SU-DHL-6 (cell line): Measurements from ENCODE around the gene INPP5A.

Source experiments
- H2AFZ ChIP-seq: fragments of 200-600 bp; sonication (generic); 2 replicates; pipeline ENCODE4 v1.6.1; 2014; ENCODE audit warnings: low read depth, mild to moderate bottlenecking, moderate library complexity, mixed read lengths, antibody characterized with exemption, low read length; ENCODE audit not compliant: severe bottlenecking
- H3F3A ChIP-seq: fragments of 200-600 bp; shearing (Covaris generic); 2 replicates; pipeline ENCODE4 v1.6.0; 2016; ENCODE audit warnings: antibody characterized with exemption, mild to moderate bottlenecking; ENCODE audit not compliant: insufficient read depth
- H3K27ac ChIP-seq: fragments of 200-600 bp; sonication (generic); 2 replicates; pipeline ENCODE4 v1.5.1; 2016; ENCODE audit warnings: low read depth, mild to moderate bottlenecking, low read length, moderate library complexity, mixed read lengths
- H3K27me3 ChIP-seq: fragments of 200-600 bp; sonication (generic), shearing (Covaris generic); 2 replicates; pipeline ENCODE4 v1.6.0; 2014; ENCODE audit warnings: mild to moderate bottlenecking, low read length
- H3K36me3 ChIP-seq: fragments of 200-600 bp; sonication (generic); 2 replicates; pipeline ENCODE4 v1.6.1; 2014; ENCODE audit warnings: mild to moderate bottlenecking, low read length, mixed read lengths
- H3K4me2 ChIP-seq: fragments of 300-600, 200-600 bp; shearing (Covaris generic), sonication (generic); 2 replicates; pipeline ENCODE4 v1.6.0; 2014; ENCODE audit warnings: low read length, low read depth, mild to moderate bottlenecking; ENCODE audit not compliant: poor library complexity, severe bottlenecking
- H3K4me3 ChIP-seq: fragments of 200-600 bp; sonication (generic); 2 replicates; pipeline ENCODE4 v1.5.1; 2014; ENCODE audit warnings: antibody characterized with exemption, low read length, mild to moderate bottlenecking, mixed read lengths; ENCODE audit not compliant: insufficient read depth, poor library complexity, severe bottlenecking
- H3K79me2 ChIP-seq: fragments of 200-600 bp; sonication (generic); 2 replicates; pipeline ENCODE4 v1.6.1; 2014; ENCODE audit warnings: mild to moderate bottlenecking, low read length, moderate library complexity; ENCODE audit not compliant: insufficient read depth
- H3K9ac ChIP-seq: fragments of 200-600 bp; sonication (generic); 2 replicates; pipeline ENCODE4 v1.7.0; 2014; ENCODE audit warnings: mild to moderate bottlenecking, low read length
- H3K9me2 ChIP-seq: fragments of 200-600 bp; sonication (generic); replicated peaks from 2 replicates; pipeline ENCODE4 v1.6.1; 2014; ENCODE audit warnings: low read length; ENCODE audit not compliant: insufficient read depth
- H3K9me3 ChIP-seq: fragments of 200-600 bp; sonication (generic); 2 replicates; pipeline ENCODE4 v1.6.1; 2014; ENCODE audit warnings: low read length, mixed read lengths; ENCODE audit not compliant: insufficient read depth
- H4K20me1 ChIP-seq: fragments of 200-600 bp; sonication (generic); 2 replicates; pipeline ENCODE4 v1.6.1; 2014; ENCODE audit warnings: low read depth, mild to moderate bottlenecking, antibody characterized with exemption, low read length, moderate library complexity, mixed read lengths
- CTCF ChIP-seq: fragments of 200-600 bp; sonication (generic); IDR thresholded peaks from one replicate; pipeline ENCODE4 v1.5.1; 2017; ENCODE audit warnings: antibody characterized with exemption, mild to moderate bottlenecking, low read length, moderate library complexity; ENCODE audit not compliant: insufficient read depth, poor library complexity, severe bottlenecking
- EZH2phosphoT487 ChIP-seq: fragments of 200-600 bp; sonication (generic), shearing (Covaris generic); conservative IDR thresholded peaks from 2 replicates; pipeline ENCODE4 v1.6.1; 2018; ENCODE audit warnings: mild to moderate bottlenecking, antibody characterized with exemption, low read length, moderate library complexity, mixed read lengths

The INPP5A gene

GRCh38 chr10:132519382-132520176 lies 18.0 kb upstream of the INPP5A start:
- no peak overlapping the region for H3K4me3 ChIP-seq
- no peaks in the 10 kb centered on the region for H3F3A ChIP-seq
- no peaks in the 10 kb centered on the region for H3K36me3 ChIP-seq
- H3K4me2 ChIP-seq = no peak overlapping the region
- TF ChIP-seq EZH2phosphoT487 = no peak
- TF ChIP-seq CTCF = no peak
- H3K9me2 ChIP-seq = no peaks in the 10 kb centered on the region
- no peaks in the 10 kb centered on the region for H3K9me3 ChIP-seq
- no peaks in the 10 kb centered on the region for H4K20me1 ChIP-seq
- no peak overlapping the region for H2AFZ ChIP-seq
- no peak overlapping the region for H3K9ac ChIP-seq
- no peaks in the 10 kb centered on the region for H3K79me2 ChIP-seq
- no peaks in the 10 kb centered on the region for H3K27me3 ChIP-seq
- H3K27ac ChIP-seq = no peak overlapping the region

GRCh38 chr10:132520177-132520811 lies 17.3 kb upstream of the INPP5A start:
- Histone ChIP-seq H3K27ac (no peak overlapping the region), H3K79me2 (no peaks in the 10 kb centered on the region), H3K36me3 (no peaks in the 10 kb centered on the region), H4K20me1 (no peaks in the 10 kb centered on the region), H3K9me2 (no peaks in the 10 kb centered on the region), H3K9ac (no peak overlapping the region), H3K4me3 (no peak overlapping the region), H3F3A (no peaks in the 10 kb centered on the region), H3K4me2 (no peak overlapping the region), H3K27me3 (no peaks in the 10 kb centered on the region), H2AFZ (no peak overlapping the region), H3K9me3 (no peaks in the 10 kb centered on the region)
- TF ChIP-seq EZH2phosphoT487 = no peak
- TF ChIP-seq CTCF = no peak

GRCh38 chr10:132521041-132521465 lies 16.5 kb upstream of the INPP5A start:
- H3K9me3 ChIP-seq = no peaks in the 10 kb centered on the region
- no peak overlapping the region for H3K4me3 ChIP-seq
- no peaks in the 10 kb centered on the region for H3K27me3 ChIP-seq
- no peaks in the 10 kb centered on the region for H3K36me3 ChIP-seq
- no peak overlapping the region for H3K27ac ChIP-seq
- no peaks in the 10 kb centered on the region for H4K20me1 ChIP-seq
- H3K9ac ChIP-seq = no peak overlapping the region
- no peaks in the 10 kb centered on the region for H3K79me2 ChIP-seq
- no peaks in the 10 kb centered on the region for H3F3A ChIP-seq
- no peaks in the 10 kb centered on the region for H3K9me2 ChIP-seq
- H2AFZ ChIP-seq = no peak overlapping the region
- H3K4me2 ChIP-seq = no peak overlapping the region
- TF ChIP-seq CTCF = no peak
- no peak for TF ChIP-seq EZH2phosphoT487
